GM12878 (cell line): ENCODE results near the gene BTBD8. TPM values are rescaled to one million over a fixed set of nuclear protein-coding genes. Genes with fewer than 3 reads are reported as not detected.

Experiments
- ATAC-seq: fragments of 200-7000 bp; cut with Tn5 transposase; 3 replicates; pipeline ENCODE4 v1.9.1; 2020; ENCODE audit warnings: mild to moderate bottlenecking, moderate library complexity
- Bru-seq: library from RNA; stranded (reverse); fragments of 400-500 nt; gene quantifications from one replicate; lab custom pipeline; 2021; lab: Mats Ljungman, UMichigan
- BruChase-seq, 2 experiments: library from RNA; stranded (reverse); fragments of 400-500 nt; gene quantifications; one replicate each; lab custom pipeline; 2021; lab: Mats Ljungman, UMichigan
- BruUV-seq: library from RNA; stranded (reverse); fragments of 400-500 nt; replicated peaks from 2 replicates; lab custom pipeline; 2021; lab: Mats Ljungman, UMichigan
- CTCF ChIA-PET: fragments of 300-600 bp; sonication (Branson Sonifier 250); formaldehyde crosslinking; extraction: SDS; loops from one replicate; lab custom pipeline; 2021; ENCODE audit warnings: inconsistent platforms; lab: Yijun Ruan, JAX
- POLR2A ChIA-PET: fragments of 350-600 bp; formaldehyde crosslinking; extraction: SDS; loops from one replicate; lab custom pipeline; 2021; ENCODE audit warnings: inconsistent platforms; lab: Charles Lee
- RAD21 ChIA-PET: fragments of 300-600 bp; sonication (Branson Sonifier 250); formaldehyde crosslinking; loops from one replicate; lab custom pipeline; 2023; ENCODE audit warnings: antibody characterized with exemption; ENCODE audit not compliant: unreplicated experiment; lab: Charles Lee
- SMC1A ChIA-PET: fragments of 300-600 bp; sonication (Branson Sonifier 250); formaldehyde crosslinking; loops from one replicate; lab custom pipeline; 2023; ENCODE audit not compliant: unreplicated experiment, uncharacterized antibody; lab: Charles Lee
- DNase-seq: peaks from one replicate; pipeline ENCODE4 v3.0.0-alpha.2; 2011; ENCODE audit warnings: low read depth, low spot score
- FAIRE-seq: peaks from 3 replicates; lab custom pipeline; 2011; peaks lifted over from hg19 to GRCh38; lab: Jason Lieb, UNC
- H2AFZ ChIP-seq: 2 replicates; pipeline ENCODE4 v1.6.0; 2011; ENCODE audit warnings: low read depth, low read length, control low read depth; ENCODE audit not compliant: control insufficient read depth
- H3K27ac ChIP-seq: 2 replicates; pipeline ENCODE4 v1.5.1; 2011; ENCODE audit warnings: control low read depth; ENCODE audit not compliant: control insufficient read depth, insufficient read depth
- H3K27me3 ChIP-seq, 2 experiments: replicated peaks in 1 of 2; 2 replicates each; pipeline versions ENCODE4 v1.6.0 to v1.6.1; 2011; ENCODE audit warnings: low read length in 1 of 2; ENCODE audit not compliant: control insufficient read depth in 2 of 2, insufficient read depth in 2 of 2
- H3K36me3 ChIP-seq, 2 experiments: 2 replicates each; pipeline ENCODE4 v1.5.1; 2011; ENCODE audit warnings: low read length in 1 of 2; ENCODE audit not compliant: control insufficient read depth in 2 of 2, insufficient read depth in 2 of 2
- H3K4me1 ChIP-seq: 2 replicates; pipeline ENCODE4 v1.6.1; 2011; ENCODE audit warnings: mild to moderate bottlenecking, low read length, moderate library complexity, mixed read lengths; ENCODE audit not compliant: control insufficient read depth, insufficient read depth
- H3K4me2 ChIP-seq: 2 replicates; pipeline ENCODE4 v1.6.0; 2011; ENCODE audit warnings: control low read depth; ENCODE audit not compliant: control insufficient read depth, insufficient read depth
- H3K4me3 ChIP-seq: fragments of 200-600 bp; sonication (generic); 2 replicates; pipeline ENCODE4 v1.5.1; 2016
- H3K79me2 ChIP-seq: 2 replicates; pipeline ENCODE4 v1.6.0; 2011; ENCODE audit warnings: low read length; ENCODE audit not compliant: control insufficient read depth, insufficient read depth
- H3K9ac ChIP-seq: 2 replicates; pipeline ENCODE4 v1.8.0; 2011; ENCODE audit warnings: low read length, control low read depth, mixed read lengths; ENCODE audit not compliant: control insufficient read depth, insufficient read depth
- H3K9me3 ChIP-seq: replicated peaks from 3 replicates; pipeline ENCODE4 v1.5.1; 2011; ENCODE audit warnings: mild to moderate bottlenecking, low read length; ENCODE audit not compliant: control insufficient read depth, insufficient read depth
- H4K20me1 ChIP-seq: 2 replicates; pipeline ENCODE4 v1.6.0; 2011; ENCODE audit not compliant: control insufficient read depth, insufficient read depth
- DPF2 ChIP-seq: fragments of 450-650 bp; IDR thresholded peaks from 2 replicates; pipeline ENCODE4 v1.6.1; 2017; ENCODE audit warnings: mild to moderate bottlenecking
- ESRRA ChIP-seq: IDR thresholded peaks from 2 replicates; pipeline ENCODE4 v1.6.1; 2012; ENCODE audit warnings: mild to moderate bottlenecking, low read length, improper control_type of control experiment
- FOXK2 ChIP-seq: fragments of 450-650 bp; IDR thresholded peaks from 2 replicates; pipeline ENCODE4 v1.6.1; 2017; ENCODE audit warnings: mild to moderate bottlenecking, moderate library complexity
- GATAD2B ChIP-seq: fragments of 450-650 bp; conservative IDR thresholded peaks from 2 replicates; pipeline ENCODE4 v1.6.1; 2017; ENCODE audit warnings: low read depth, mild to moderate bottlenecking, moderate library complexity
- KLF5 ChIP-seq: fragments of 450-650 bp; IDR thresholded peaks from 2 replicates; pipeline ENCODE4 v1.6.1; 2014; ENCODE audit warnings: mild to moderate bottlenecking; ENCODE audit not compliant: partially characterized antibody
- NRF1 ChIP-seq: conservative IDR thresholded peaks from 2 replicates; pipeline ENCODE4 v1.6.1; 2011; ENCODE audit warnings: mild to moderate bottlenecking, low read depth, low read length, improper control_type of control experiment
- POLR2A ChIP-seq: IDR thresholded peaks from 2 replicates; pipeline ENCODE4 v1.6.1; 2011; ENCODE audit warnings: low read depth, mild to moderate bottlenecking, low read length
- RAD51 ChIP-seq: fragments of 450-650 bp; IDR thresholded peaks from 2 replicates; pipeline ENCODE4 v1.6.1; 2016; ENCODE audit warnings: moderate library complexity, mild to moderate bottlenecking, inconsistent platforms
- WGBS: methylation state at CpG from one replicate; pipeline ENCODE4 v1.1.6; 2016; ENCODE audit warnings: low lambda C conversion rate; ENCODE audit not compliant: insufficient replicate concordance, insufficient coverage; ENCODE audit errors: missing lambda C conversion rate; 5-methylcytosine and 5-hydroxymethylcytosine counted together
- in situ Hi-C: fragments of 300-500 bp; cut with MboI; formaldehyde crosslinking; loops from 9 replicates; pipeline ENCODE4 v1.14.3; 2018; ENCODE audit warnings: mixed read lengths
- intact Hi-C: fragments of 100-400 bp; cut with micrococcal nuclease; formaldehyde crosslinking; loops from one replicate; pipeline ENCODE4 v1.14.2; 2022; ENCODE audit not compliant: unreplicated experiment
- long read RNA-seq, 2 experiments: library from polyadenylated mRNA; unstranded; transcript quantifications; one replicate each; pipeline ENCODE4 v2.0.0, GENCODE V29; 2019 to 2020
- polyA minus RNA-seq, 3 experiments: library from RNA; depleted of rRNA, polyadenylated mRNA; stranded (reverse); fragments of >200 nt; gene quantifications; 2 replicates each; pipeline ENCODE4 v1.2.3, GENCODE V29; 2011
- polyA plus RNA-seq, 11 experiments: library from polyadenylated mRNA; depleted of rRNA in 4 of 11; unstranded in 6 of 11; stranded (reverse) in 5 of 11; fragments of >200 nt; fragmentation: Nextera tagmentation in 4 of 11; fragmentation: Illumina TruSeq in 1 of 11; extraction: Ambion mirVana in 4 of 11; extraction: Trizol in 1 of 11; gene quantifications; 1 replicate in 1 of 11; 2 replicates in 10 of 11; pipeline versions ENCODE4 v1.2.1 to v1.2.3, GENCODE V29; 2011 to 2016; ENCODE audit warnings: inconsistent platforms in 2 of 11, missing spikeins in 2 of 11, low read depth in 1 of 11
- total RNA-seq, 4 experiments: library from RNA; depleted of rRNA in 3 of 4; stranded (reverse); fragments of >200 nt in 3 of 4; fragmentation: Illumina TruSeq in 1 of 4; extraction: Trizol in 1 of 4; gene quantifications; 2 replicates each; pipeline versions ENCODE4 v1.2.1 to v1.2.3, GENCODE V29; 2013 to 2021

BTBD8 gene
- total RNA-seq (2013; cell fraction: nucleolus; rRNA removed): 0.86 and 1.4 TPM in 2 replicates
- total RNA-seq (2014; rRNA removed) (0.16 and 0.23 TPM in 2 replicates), total RNA-seq (2014; rRNA removed; fragmentation: Illumina TruSeq; extraction: Trizol) (0.18 TPM in 2 replicates), total RNA-seq (2021) (0.23 and 0.27 TPM in 2 replicates), polyA plus RNA-seq (2011; rRNA removed) (0.19 and 0.32 TPM in 2 replicates), polyA plus RNA-seq (2014; fragmentation: Illumina TruSeq; extraction: Trizol) (0.03 and 0.18 TPM in 2 replicates), polyA plus RNA-seq (2014; fragmentation: Nextera tagmentation; extraction: Ambion mirVana) (under 1 TPM in 1 of 2 experiments, not detected in 1; 0.07 TPM), polyA plus RNA-seq (2014; rRNA removed) (0.03 and 0.15 TPM in 2 replicates), polyA plus RNA-seq (2016; fragmentation: Nextera tagmentation; extraction: Ambion mirVana) (under 1 TPM; 0.23 to 0.32 TPM), polyA minus RNA-seq (2011; rRNA and poly(A)+ RNA removed) (0.22 and 0.46 TPM in 2 replicates), Bru-seq, nascent RNA (percentile 33 among the genes with signal in this experiment), BruChase-seq, experiment 1, labeled RNA remaining after a 6-hour chase (percentile 19 among the genes with signal in this experiment), BruChase-seq, experiment 2, labeled RNA remaining after a 2-hour chase (percentile 19 among the genes with signal in this experiment)
- 0.07 TPM for polyA plus RNA-seq (2011; ENCODE audit: low read depth)
- polyA plus RNA-seq (2011; cell fraction: cytosol; rRNA removed): 0.07 TPM in 2 replicates
- polyA plus RNA-seq (2011; cell fraction: nucleus; rRNA removed): 0.16 and 0.22 TPM in 2 replicates
- 0.18 and 0.24 TPM in 2 replicates for polyA plus RNA-seq (2012)
- polyA minus RNA-seq (2011; cell fraction: cytosol; rRNA and poly(A)+ RNA removed): 0.42 and 0.94 TPM in 2 replicates
- 0.48 and 0.96 TPM in 2 replicates for polyA minus RNA-seq (2011; cell fraction: nucleus; rRNA and poly(A)+ RNA removed)
- long read RNA-seq, experiment 1: 0 reads
- long read RNA-seq, experiment 2: 0 reads

GRCh38 chr1:92080128-92080985 is at the start of gene BTBD8:
Gene BTBD8, plus strand, starts transcription at chr1:92080345. Its CDS starts 227 bp downstream, at chr1:92080572.
- H3K36me3 ChIP-seq: no peaks in the 10 kb centered on the region
- peak; percentile 96 for ATAC-seq
- ChIA-PET POLR2A (no interaction called here), RAD21 (interaction anchor here (1.0 kb wide), 1 partner anchor 210 kb away, joined by 3 read pairs; no protein-coding TSS in a partner anchor), SMC1A (interaction anchor here (1.7 kb wide), 1 partner anchor 11 kb away, joined by 4 read pairs; no protein-coding TSS in a partner anchor), CTCF (interaction anchor here (1.1 kb wide), 1 partner anchor 10 kb away, joined by 5 read pairs; no protein-coding TSS in a partner anchor)
- peak within 1 kb of the TSS; percentile 36; the same call in 1 of the 2 replicates for H3K9ac ChIP-seq
- DNase-seq: peak; percentile 19
- peak within 1 kb of the TSS; percentile 75 for H3K4me3 ChIP-seq
- peak within 1 kb of the TSS; percentile 77 for H3K4me2 ChIP-seq
- TF ChIP-seq GATAD2B: 0 out of 2 replicates have a peak, but pooled peaks have one; percentile 45
- TF ChIP-seq ESRRA: no peak
- TF ChIP-seq POLR2A: peak; percentile 77
- TF ChIP-seq DPF2: 0 out of 2 replicates have a peak, but pooled peaks have one; percentile 20
- TF ChIP-seq RAD51: no peak
- TF ChIP-seq KLF5: peak; percentile 24
- 0 out of 2 replicates have a peak, but pooled peaks have one; percentile 17 for TF ChIP-seq NRF1
- peak; percentile 45; the same call in 1 of the 2 replicates for TF ChIP-seq FOXK2
- intact Hi-C loops (no loop called here), in situ Hi-C loops (no loop called here)
- no peaks in the 10 kb centered on the region for H3K4me1 ChIP-seq
- no peaks in the 10 kb centered on the region for H4K20me1 ChIP-seq
- no peaks in the 10 kb centered on the region for H3K27me3 ChIP-seq
- no peak for FAIRE-seq
- BruUV-seq: no TSS peak
- H2AFZ ChIP-seq: peak within 1 kb of the TSS; percentile 93
- H3K79me2 ChIP-seq: no peaks in the 10 kb centered on the region
- no peaks in the 10 kb centered on the region; the same call in 2 of the 3 replicates for H3K9me3 ChIP-seq
- no peak within 1 kb of the TSS for H3K27ac ChIP-seq
- 6% methylated on average over 49 of the region's 55 CpGs for WGBS
